ENCODE results near the gene PPP4C.

The PPP4C gene

DNA sequence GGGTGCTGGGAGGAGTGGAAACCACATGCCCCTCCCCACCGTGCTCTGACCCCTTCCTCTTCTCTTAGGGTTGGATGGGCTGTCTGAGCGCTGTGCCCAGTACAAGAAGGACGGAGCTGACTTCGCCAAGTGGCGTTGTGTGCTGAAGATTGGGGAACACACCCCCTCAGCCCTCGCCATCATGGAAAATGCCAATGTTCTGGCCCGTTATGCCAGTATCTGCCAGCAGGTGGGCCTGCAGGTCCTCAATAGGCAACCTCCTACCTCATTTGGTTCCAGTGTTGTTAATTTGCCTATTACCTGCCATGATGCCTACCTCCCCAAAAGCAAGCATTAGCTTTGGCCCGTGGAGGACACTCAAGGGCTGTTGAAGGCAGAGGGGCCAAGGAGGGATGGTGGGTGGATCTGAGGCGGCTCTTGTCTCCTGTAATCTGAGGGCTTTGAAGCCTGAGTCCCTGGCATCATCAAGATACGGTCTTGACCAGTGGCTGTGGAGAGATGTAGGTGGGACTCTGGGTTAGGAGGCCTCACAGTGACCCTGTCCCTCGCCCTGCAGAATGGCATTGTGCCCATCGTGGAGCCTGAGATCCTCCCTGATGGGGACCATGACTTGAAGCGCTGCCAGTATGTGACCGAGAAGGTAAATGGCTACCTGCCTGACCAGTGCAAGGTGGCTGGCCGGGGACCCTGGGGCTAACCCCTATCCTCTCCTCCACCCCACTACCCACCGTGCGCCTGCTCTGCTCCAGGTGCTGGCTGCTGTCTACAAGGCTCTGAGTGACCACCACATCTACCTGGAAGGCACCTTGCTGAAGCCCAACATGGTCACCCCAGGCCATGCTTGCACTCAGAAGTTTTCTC, 6.8 kb upstream of the PPP4C start:
- peaks cover 24% of the 10 kb centered on the region for H4K20me1 ChIP-seq (ENCODE audit: control insufficient read depth, insufficient read depth, low read depth, low read length)
- H3K27me3 ChIP-seq (ENCODE audit: control insufficient read depth, low read length) = no peaks in the 10 kb centered on the region
- H3K27ac ChIP-seq (ENCODE audit: low read depth, low read length) = no peak overlapping the region
- TF ChIP-seq, protein P1, sequence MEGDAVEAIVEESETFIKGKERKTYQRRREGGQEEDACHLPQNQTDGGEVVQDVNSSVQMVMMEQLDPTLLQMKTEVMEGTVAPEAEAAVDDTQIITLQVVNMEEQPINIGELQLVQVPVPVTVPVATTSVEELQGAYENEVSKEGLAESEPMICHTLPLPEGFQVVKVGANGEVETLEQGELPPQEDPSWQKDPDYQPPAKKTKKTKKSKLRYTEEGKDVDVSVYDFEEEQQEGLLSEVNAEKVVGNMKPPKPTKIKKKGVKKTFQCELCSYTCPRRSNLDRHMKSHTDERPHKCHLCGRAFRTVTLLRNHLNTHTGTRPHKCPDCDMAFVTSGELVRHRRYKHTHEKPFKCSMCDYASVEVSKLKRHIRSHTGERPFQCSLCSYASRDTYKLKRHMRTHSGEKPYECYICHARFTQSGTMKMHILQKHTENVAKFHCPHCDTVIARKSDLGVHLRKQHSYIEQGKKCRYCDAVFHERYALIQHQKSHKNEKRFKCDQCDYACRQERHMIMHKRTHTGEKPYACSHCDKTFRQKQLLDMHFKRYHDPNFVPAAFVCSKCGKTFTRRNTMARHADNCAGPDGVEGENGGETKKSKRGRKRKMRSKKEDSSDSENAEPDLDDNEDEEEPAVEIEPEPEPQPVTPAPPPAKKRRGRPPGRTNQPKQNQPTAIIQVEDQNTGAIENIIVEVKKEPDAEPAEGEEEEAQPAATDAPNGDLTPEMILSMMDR (IDR thresholded peaks at IDR 0.05; ENCODE audit: low read depth, low read length, poor library complexity, severe bottlenecking) = peak; percentile 43
- TF ChIP-seq EZH2phosphoT487 (IDR thresholded peaks at IDR 0.05; ENCODE audit: borderline replicate concordance, low read length) = no peak
- peaks cover 54% of the 10 kb centered on the region for H3K79me2 ChIP-seq (ENCODE audit: control insufficient read depth, low read length)
- H3K4me3 ChIP-seq (ENCODE audit: low read length) = 0 out of 2 replicates have a peak overlapping the region, but pooled peaks have one; percentile 9
- H3K9me3 ChIP-seq (ENCODE audit: control insufficient read depth, insufficient read depth, low read length) = no peaks in the 10 kb centered on the region
- H3K9me2 ChIP-seq (replicated peaks; ENCODE audit: control insufficient read depth, low read length) = no peaks in the 10 kb centered on the region
- peaks cover 72% of the 10 kb centered on the region for H3F3A ChIP-seq (ENCODE audit: control insufficient read depth, insufficient read depth)
- peaks cover 26% of the 10 kb centered on the region for H3K4me1 ChIP-seq (ENCODE audit: control insufficient read depth, low read length)
- peak overlapping the region; percentile 12; the same call in 1 of the 2 replicates for H3K4me2 ChIP-seq (ENCODE audit: low read length)
- H3K36me3 ChIP-seq (ENCODE audit: control insufficient read depth, low read length) = peaks cover 80% of the 10 kb centered on the region

DNA sequence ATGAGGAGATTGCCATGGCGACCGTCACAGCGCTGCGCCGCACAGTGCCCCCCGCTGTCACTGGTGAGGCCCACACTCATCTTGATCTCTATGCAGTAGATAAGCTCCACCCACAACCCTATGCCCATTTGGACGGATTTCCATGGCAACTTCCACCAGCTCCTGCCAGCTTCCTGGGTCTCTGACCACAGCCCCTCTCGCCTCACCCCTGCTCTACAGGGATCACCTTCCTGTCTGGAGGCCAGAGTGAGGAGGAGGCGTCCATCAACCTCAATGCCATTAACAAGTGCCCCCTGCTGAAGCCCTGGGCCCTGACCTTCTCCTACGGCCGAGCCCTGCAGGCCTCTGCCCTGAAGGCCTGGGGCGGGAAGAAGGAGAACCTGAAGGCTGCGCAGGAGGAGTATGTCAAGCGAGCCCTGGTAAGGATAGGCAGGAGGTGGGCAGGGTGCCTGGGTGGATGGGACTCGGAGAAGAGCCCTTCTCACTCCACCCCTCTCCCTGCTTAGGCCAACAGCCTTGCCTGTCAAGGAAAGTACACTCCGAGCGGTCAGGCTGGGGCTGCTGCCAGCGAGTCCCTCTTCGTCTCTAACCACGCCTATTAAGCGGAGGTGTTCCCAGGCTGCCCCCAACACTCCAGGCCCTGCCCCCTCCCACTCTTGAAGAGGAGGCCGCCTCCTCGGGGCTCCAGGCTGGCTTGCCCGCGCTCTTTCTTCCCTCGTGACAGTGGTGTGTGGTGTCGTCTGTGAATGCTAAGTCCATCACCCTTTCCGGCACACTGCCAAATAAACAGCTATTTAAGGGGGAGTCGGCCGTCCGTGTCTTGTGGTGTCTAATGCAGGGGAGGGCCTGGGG, 6.0 kb upstream of the PPP4C start:
- Histone ChIP-seq H3K9me2 (replicated peaks; ENCODE audit: control insufficient read depth, low read length) (no peaks in the 10 kb centered on the region), H3F3A (ENCODE audit: control insufficient read depth, insufficient read depth) (peaks cover 75% of the 10 kb centered on the region), H3K4me3 (ENCODE audit: low read length) (no peak overlapping the region), H4K20me1 (ENCODE audit: control insufficient read depth, insufficient read depth, low read depth, low read length) (peaks cover 24% of the 10 kb centered on the region), H3K9me3 (ENCODE audit: control insufficient read depth, insufficient read depth, low read length) (no peaks in the 10 kb centered on the region), H3K36me3 (ENCODE audit: control insufficient read depth, low read length) (peaks cover 74% of the 10 kb centered on the region), H3K4me1 (ENCODE audit: control insufficient read depth, low read length) (peaks cover 30% of the 10 kb centered on the region), H3K27me3 (ENCODE audit: control insufficient read depth, low read length) (no peaks in the 10 kb centered on the region), H3K79me2 (ENCODE audit: control insufficient read depth, low read length) (peaks cover 45% of the 10 kb centered on the region), H3K27ac (ENCODE audit: low read depth, low read length) (no peak overlapping the region), H3K4me2 (ENCODE audit: low read length) (no peak overlapping the region)
- TF ChIP-seq, protein P1 (IDR thresholded peaks at IDR 0.05; ENCODE audit: low read depth, low read length, poor library complexity, severe bottlenecking) = no peak
- TF ChIP-seq EZH2phosphoT487 (IDR thresholded peaks at IDR 0.05; ENCODE audit: borderline replicate concordance, low read length) = no peak

DNA sequence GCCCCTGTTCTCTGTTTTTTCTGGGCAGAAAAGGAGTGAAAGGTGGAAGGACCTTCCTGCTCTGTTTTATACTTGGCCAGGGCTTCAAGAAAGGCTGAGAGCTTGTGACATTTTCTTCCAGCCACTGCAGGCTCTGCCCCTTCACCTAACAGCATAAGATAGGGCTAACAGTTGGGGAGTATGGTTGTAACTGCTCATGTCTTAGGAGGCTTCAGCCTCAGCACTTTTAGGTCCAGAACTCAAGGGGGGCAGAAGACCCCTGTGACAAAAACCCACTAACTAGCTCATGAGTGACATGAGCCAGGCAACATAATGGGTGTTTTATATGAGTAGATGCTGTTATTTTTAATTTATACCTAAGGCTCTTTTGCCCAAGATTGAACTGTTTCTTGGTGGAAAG, 5.3 kb upstream of the PPP4C start:
- Histone ChIP-seq H4K20me1 (ENCODE audit: control insufficient read depth, insufficient read depth, low read depth, low read length) (peaks cover 24% of the 10 kb centered on the region), H3K9me2 (replicated peaks; ENCODE audit: control insufficient read depth, low read length) (no peaks in the 10 kb centered on the region), H3K27ac (ENCODE audit: low read depth, low read length) (no peak overlapping the region), H3K79me2 (ENCODE audit: control insufficient read depth, low read length) (peaks cover 46% of the 10 kb centered on the region), H3K9me3 (ENCODE audit: control insufficient read depth, insufficient read depth, low read length) (no peaks in the 10 kb centered on the region), H3K4me3 (ENCODE audit: low read length) (no peak overlapping the region), H3K27me3 (ENCODE audit: control insufficient read depth, low read length) (no peaks in the 10 kb centered on the region), H3F3A (ENCODE audit: control insufficient read depth, insufficient read depth) (peaks cover 77% of the 10 kb centered on the region), H3K4me1 (ENCODE audit: control insufficient read depth, low read length) (peaks cover 35% of the 10 kb centered on the region), H3K4me2 (ENCODE audit: low read length) (no peak overlapping the region), H3K36me3 (ENCODE audit: control insufficient read depth, low read length) (peaks cover 71% of the 10 kb centered on the region)
- TF ChIP-seq, protein P1 (IDR thresholded peaks at IDR 0.05; ENCODE audit: low read depth, low read length, poor library complexity, severe bottlenecking) = no peak
- TF ChIP-seq EZH2phosphoT487 (IDR thresholded peaks at IDR 0.05; ENCODE audit: borderline replicate concordance, low read length) = no peak

Data from DOHH2 (cell line).